Smooth muscle cell of the brain vasculature (primary cell): ENCODE measurements around the gene RASGRP1.

Experiments used
- DNase-seq: peaks from one replicate; pipeline ENCODE4 v3.0.0-alpha.2; 2012; ENCODE audit warnings: low read depth, low spot score

Gene RASGRP1

GRCh38 chr15:38536201-38536676 lies 28.4 kb downstream of the RASGRP1 start:
- peak; percentile 18 for DNase-seq

GRCh38 chr15:38535491-38536200 lies 29.0 kb downstream of the RASGRP1 start:
- no peak for DNase-seq

DNA sequence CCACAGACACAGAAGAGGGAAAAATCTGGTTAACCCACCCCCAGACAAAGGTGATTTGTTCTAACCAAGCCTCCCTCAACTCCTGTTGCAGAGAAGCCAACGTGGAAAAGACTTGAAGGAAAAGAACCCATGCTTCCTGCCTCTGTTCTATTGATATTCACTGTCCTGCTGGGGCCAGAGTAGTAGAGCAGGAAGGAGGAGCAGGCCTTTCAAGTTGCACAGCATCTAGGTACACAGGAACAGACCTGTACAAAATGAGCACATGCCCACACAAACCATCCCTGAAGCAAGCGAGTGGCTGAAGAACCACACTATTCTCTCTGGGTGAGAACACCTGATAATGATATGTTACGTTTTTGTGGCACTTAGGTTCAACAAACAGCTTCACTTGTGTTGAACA lies 29.9 kb downstream of the RASGRP1 start:
- no peak for DNase-seq

- no peak for DNase-seq
Observed at GRCh38 chr15:38533926-38534325, 30.7 kb downstream of the RASGRP1 start.

- no peak for DNase-seq
Observed at GRCh38 chr15:38533416-38533915, 31.1 kb downstream of the RASGRP1 start.

GRCh38 chr15:38532728-38533127 lies 31.9 kb downstream of the RASGRP1 start:
- DNase-seq, result no peak

DNA sequence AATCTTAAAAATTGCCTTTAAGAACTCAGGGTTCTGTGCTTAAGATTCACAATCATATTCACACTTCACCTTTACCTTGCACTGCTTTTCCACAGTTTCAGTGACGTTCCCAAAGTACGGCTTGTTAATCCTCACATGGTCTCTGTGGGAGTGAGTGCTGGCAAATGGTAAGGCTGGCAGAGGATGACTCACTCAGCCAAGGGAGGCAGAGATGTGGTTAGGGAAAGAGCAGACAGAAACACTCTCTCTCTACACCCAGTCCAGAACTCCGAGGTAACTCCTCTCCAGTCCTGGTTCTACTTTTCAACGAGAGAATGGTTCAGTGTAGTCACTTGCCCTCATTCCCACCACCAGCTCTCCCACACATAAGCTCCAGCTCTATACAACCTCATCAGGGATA lies 33.1 kb downstream of the RASGRP1 start:
- DNase-seq, result no peak

GRCh38 chr15:38530113-38530512 lies 34.5 kb downstream of the RASGRP1 start:
- DNase-seq, result no peak

DNA sequence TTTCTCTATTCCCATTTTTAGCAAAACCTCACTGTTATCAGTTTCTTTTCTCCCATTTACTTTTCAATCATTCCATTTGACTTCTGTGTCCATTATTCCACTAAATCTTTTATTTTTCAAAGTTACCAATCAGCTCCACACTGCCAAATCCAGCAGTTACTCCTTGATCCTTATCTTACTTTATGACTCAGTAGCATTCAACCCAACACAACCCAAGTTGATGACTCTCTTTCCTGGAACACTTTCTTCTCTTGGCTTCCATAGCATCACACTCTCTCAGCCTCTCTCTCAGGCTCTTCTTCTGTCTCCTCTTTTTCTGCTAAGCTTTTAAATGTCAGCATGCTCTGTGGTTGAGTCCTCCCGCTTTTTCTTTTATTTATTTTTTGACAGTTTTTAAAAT lies 36.3 kb downstream of the RASGRP1 start:
- DNase-seq, result no peak

GRCh38 chr15:38526158-38526557 lies 38.5 kb downstream of the RASGRP1 start:
- no peak for DNase-seq

- DNase-seq, result no peak
Observed at GRCh38 chr15:38525489-38525888, 39.1 kb downstream of the RASGRP1 start.

DNA sequence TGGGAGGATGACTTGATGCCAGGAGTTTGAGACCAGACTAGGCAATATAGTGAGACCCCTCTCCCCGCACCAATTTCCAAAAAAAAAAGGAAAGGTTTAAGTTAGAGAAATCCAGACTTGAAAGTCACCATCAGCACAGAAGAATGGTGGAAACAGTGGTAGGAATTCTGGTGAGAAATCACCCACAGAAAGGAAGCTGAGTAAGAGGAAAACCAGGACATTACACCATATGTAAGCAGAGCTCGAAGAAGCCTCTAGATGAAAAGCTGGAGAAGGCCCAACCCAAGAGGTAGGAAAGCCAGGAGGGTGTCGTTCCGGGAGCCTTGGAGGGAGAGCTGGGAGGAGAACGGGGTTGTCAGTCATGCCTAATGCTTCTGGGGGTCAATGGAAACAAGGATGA lies 40.5 kb downstream of the RASGRP1 start:
- no peak for DNase-seq

GRCh38 chr15:38522922-38523321 lies 41.7 kb downstream of the RASGRP1 start:
- DNase-seq, result no peak

DNA sequence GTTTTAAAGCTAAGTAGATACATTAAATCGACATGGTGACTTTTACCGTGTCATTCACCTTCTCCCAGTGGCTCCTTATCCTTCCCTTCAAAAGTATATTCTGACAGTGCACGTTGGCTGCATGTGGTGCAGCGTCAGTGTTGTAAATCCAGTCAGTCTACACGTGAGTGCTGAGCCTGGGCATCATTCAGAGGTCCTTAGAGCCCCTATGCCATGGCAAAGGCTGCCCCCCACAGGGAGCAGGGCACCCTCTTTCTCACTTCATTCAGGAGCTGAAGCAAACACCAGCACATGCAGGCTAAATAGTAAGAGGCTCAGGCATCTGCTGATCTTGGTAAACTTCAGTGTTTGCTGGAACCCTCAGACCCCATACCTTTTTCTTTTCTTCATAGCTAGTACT lies 43.3 kb downstream of the RASGRP1 start:
- DNase-seq, result no peak

GRCh38 chr15:38520035-38520434 lies 44.6 kb downstream of the RASGRP1 start:
- DNase-seq, result no peak

DNA sequence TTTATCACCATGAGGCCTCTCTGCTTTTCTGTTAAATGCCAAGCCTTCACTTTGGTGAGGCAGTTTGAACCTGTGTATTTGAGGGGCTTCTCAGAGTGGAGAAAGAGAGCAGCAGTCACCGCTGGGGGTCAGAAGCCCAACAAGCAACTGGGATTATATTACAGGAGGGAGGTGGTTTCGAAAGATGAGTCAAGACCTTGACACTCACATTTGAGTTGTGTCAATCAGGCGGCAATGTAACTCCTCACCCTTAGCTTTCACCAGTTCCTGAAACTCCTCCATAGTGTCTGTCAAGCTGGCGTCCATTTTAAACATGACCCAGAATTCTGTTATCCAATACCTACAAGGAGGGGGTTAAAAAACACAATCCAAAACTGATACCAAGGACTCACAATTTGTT lies 46.5 kb downstream of the RASGRP1 start:
- DNase-seq, result no peak

DNA sequence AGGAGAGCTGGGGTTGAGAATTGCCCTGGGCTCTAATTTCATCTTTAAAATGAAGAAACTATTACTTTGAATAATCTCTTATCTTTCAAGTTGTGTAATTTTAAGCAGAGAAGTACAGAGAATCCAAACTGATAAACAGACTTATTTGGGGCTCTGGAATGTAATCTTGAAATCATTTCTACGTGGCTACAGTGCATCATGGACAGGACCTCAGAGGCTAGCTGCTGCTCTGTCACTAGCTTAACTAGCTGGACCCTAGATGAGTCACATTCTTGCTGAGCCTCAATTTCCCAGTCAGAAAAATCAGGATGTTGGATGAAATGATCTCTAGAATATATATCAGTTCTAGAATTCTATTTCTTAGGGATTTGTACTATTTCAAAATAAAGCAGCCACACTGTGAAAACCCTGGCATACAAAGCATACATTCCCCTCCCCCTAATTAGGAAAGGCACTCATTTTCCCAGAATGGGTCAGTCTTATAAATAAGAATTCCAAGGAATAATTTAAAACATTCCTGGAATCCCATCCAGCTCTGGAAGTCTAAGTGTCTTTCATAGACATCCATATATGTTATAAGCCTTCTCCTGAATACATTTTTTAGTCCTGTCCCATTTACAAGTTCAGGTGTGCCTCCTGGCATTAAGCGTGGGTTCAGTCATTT lies 47.2 kb downstream of the RASGRP1 start:
- no peak for DNase-seq

- DNase-seq, result no peak
Observed at GRCh38 chr15:38516626-38517025, 48.0 kb downstream of the RASGRP1 start.

- no peak for DNase-seq
Observed at GRCh38 chr15:38514601-38515000, 50.0 kb downstream of the RASGRP1 start.

DNA sequence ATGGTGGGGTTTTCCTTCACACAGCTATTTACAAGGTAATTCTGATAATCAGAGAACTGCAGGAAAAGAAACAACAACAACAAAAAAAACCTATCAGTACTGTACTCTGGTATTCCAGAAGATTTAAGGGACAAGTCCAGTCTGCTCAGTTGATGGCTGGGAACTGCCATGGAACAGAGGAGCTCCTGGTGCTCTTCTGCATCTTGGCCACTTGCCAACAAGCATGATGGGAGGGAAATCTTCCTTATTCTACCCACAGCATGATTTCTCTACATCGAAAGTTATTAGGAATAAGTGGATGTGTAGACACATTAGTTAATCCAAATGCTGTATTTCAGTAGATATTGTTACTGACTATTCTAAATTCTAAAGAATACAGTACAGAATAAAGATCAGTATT lies 51.7 kb downstream of the RASGRP1 start:
- no peak for DNase-seq

DNA sequence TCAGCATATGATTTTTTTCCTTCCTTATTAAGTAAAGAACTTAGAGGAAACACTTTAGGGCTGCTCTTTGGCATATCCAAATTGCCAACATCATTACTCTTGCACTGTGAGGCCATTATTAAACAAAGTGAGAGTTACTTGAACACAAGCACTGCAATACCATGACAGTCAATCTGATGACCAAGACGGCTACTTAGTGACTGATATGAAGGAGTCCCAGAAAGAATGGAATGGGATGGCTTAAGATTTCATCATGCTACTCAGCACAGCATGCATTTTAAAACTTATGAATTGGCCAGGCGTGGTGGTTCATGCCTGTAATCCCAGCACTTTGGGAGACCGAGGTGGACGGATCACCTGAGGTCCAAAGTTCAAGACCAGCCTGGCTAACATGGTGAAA lies 55.5 kb downstream of the RASGRP1 start:
- DNase-seq, result no peak

- no peak for DNase-seq
Observed at GRCh38 chr15:38508647-38509046, 56.0 kb downstream of the RASGRP1 start.

DNA sequence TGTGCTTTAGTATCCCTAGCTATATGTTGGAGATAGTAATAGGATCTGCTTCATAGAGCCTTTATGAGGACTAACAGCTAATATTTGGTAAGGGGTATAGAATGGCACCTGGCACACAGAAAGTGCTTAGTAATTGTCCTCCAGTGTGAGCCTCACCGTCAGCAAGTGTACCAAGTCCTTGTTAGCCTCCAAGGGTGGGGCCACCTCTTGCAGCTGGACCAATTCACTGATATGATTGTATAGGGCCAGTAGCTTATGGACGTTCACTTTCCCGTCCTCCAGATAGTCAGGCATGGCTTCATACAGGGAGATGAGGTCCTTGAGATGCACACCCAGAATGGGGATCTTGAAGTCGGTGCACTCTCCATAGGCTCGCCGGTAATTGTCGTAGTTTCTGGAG lies 57.0 kb downstream of the RASGRP1 start:
- no peak for DNase-seq
